ENCODE results near the gene LDB2. TPM values are rescaled to one million over a fixed set of nuclear protein-coding genes. Genes with fewer than 3 reads are reported as not detected.

LDB2 gene
- total RNA-seq, 2 donors from 2014 or later = 31.0 to 34.1 TPM

- no peak for DNase-seq (ENCODE audit: low spot score)
Measured at GRCh38 chr4:16492872-16493271, 405.6 kb downstream of the LDB2 start.

GRCh38 chr4:16489226-16489625 lies 409.2 kb downstream of the LDB2 start:
- H3K4me3 ChIP-seq = no peak overlapping the region
- no peak for ATAC-seq (ENCODE audit: insufficient number of reproducible peaks, low FRiP score, low read depth)
- no peaks in the 10 kb centered on the region for H3K4me1 ChIP-seq (ENCODE audit: control insufficient read depth in 1 of 2, low read depth in 2 of 2)
- no peak for TF ChIP-seq CTCF (IDR thresholded peaks at IDR 0.05)
- no peaks in the 10 kb centered on the region for H3K27me3 ChIP-seq (replicated peaks; ENCODE audit: insufficient read depth)
- H3K27ac ChIP-seq = no peak overlapping the region
- H3K9me3 ChIP-seq = no peaks in the 10 kb centered on the region
- no peak for DNase-seq (ENCODE audit: low spot score)
- no peaks in the 10 kb centered on the region for H3K36me3 ChIP-seq

More at GRCh38 chr4:16492872-16493271, 405.6 kb downstream of the LDB2 start:
- H3K27me3 ChIP-seq (replicated peaks; ENCODE audit: insufficient read depth) = no peaks in the 10 kb centered on the region
- no peak for ATAC-seq (ENCODE audit: insufficient number of reproducible peaks, low FRiP score, low read depth)
- H3K4me1 ChIP-seq (ENCODE audit: control insufficient read depth in 1 of 2, low read depth in 2 of 2) = no peaks in the 10 kb centered on the region
- TF ChIP-seq CTCF (IDR thresholded peaks at IDR 0.05) = no peak
- no peak overlapping the region for H3K27ac ChIP-seq
- no peaks in the 10 kb centered on the region for H3K36me3 ChIP-seq
- no peaks in the 10 kb centered on the region for H3K9me3 ChIP-seq
- no peak overlapping the region for H3K4me3 ChIP-seq

- Histone ChIP-seq H3K4me1 (ENCODE audit: control insufficient read depth in 1 of 2, low read depth in 2 of 2) (no peaks in the 10 kb centered on the region), H3K9me3 (no peaks in the 10 kb centered on the region), H3K27ac (no peak overlapping the region), H3K4me3 (no peak overlapping the region), H3K36me3 (no peaks in the 10 kb centered on the region), H3K27me3 (replicated peaks; ENCODE audit: insufficient read depth) (no peaks in the 10 kb centered on the region)
- DNase-seq (ENCODE audit: low spot score) = no peak
- no peak for TF ChIP-seq CTCF (IDR thresholded peaks at IDR 0.05)
- no peak for ATAC-seq (ENCODE audit: insufficient number of reproducible peaks, low FRiP score, low read depth)
Measured at GRCh38 chr4:16488084-16488483, 410.4 kb downstream of the LDB2 start.

GRCh38 chr4:16484711-16485110 lies 413.7 kb downstream of the LDB2 start:
- no peak overlapping the region for H3K4me3 ChIP-seq

GRCh38 chr4:16483540-16483939 lies 414.9 kb downstream of the LDB2 start:
- Histone ChIP-seq H3K27ac (no peak overlapping the region), H3K27me3 (replicated peaks; ENCODE audit: insufficient read depth) (no peaks in the 10 kb centered on the region), H3K4me1 (ENCODE audit: control insufficient read depth in 1 of 2, low read depth in 2 of 2) (peaks cover 0 to 17% of the 10 kb centered on the region in 2 donors), H3K9me3 (no peaks in the 10 kb centered on the region), H3K4me3 (no peak overlapping the region), H3K36me3 (no peaks in the 10 kb centered on the region)
- no peak for DNase-seq (ENCODE audit: low spot score)
- no peak for TF ChIP-seq CTCF (IDR thresholded peaks at IDR 0.05)
- no peak for ATAC-seq (ENCODE audit: insufficient number of reproducible peaks, low FRiP score, low read depth)

More at GRCh38 chr4:16484711-16485110, 413.7 kb downstream of the LDB2 start:
- ATAC-seq (ENCODE audit: insufficient number of reproducible peaks, low FRiP score, low read depth) = no peak
- Histone ChIP-seq H3K9me3 (no peaks in the 10 kb centered on the region), H3K4me1 (ENCODE audit: control insufficient read depth in 1 of 2, low read depth in 2 of 2) (peaks cover 0 to 15% of the 10 kb centered on the region in 2 donors), H3K36me3 (no peaks in the 10 kb centered on the region), H3K27ac (no peak overlapping the region), H3K27me3 (replicated peaks; ENCODE audit: insufficient read depth) (no peaks in the 10 kb centered on the region)
- DNase-seq (ENCODE audit: low spot score) = no peak
- no peak for TF ChIP-seq CTCF (IDR thresholded peaks at IDR 0.05)
